Inferior parietal cortex (tissue), 1 donor: ENCODE results near the gene TJP1.
"Not testable (repeated sequence)": the region's sequence is repeated elsewhere in the genome, so short reads cannot be mapped to it uniquely, and the experiment has no call there.

Experiments
- DNase-seq: peaks from one replicate; pipeline ENCODE4 v3.0.0-alpha.2; 2016; ENCODE audit errors: extremely low spot score

TJP1 gene

GRCh38 chr15:29799859-29800258 is 22.4 kb downstream of the TJP1 start:
- no peak for DNase-seq

DNA sequence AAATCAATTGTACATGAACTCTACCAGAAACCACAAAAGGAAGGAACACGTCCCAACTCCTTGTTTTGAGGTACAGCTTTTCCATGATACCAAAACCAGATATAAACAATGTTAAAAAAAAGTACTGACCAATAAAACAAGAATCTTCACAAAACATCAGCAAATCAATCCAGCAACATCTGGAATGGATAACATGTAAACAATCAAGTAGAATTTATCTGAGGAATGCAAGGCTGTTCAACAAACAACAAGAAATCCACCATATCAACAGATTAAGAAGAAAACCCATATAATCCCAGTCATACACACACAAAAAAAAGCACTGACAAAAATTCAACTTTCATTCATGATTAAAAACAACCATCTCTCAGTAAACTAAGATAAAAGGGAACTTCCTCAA is 26.7 kb downstream of the TJP1 start:
- DNase-seq, result no peak

- DNase-seq, result no peak
Measured at GRCh38 chr15:29792426-29793159, 29.7 kb downstream of the TJP1 start.

DNA sequence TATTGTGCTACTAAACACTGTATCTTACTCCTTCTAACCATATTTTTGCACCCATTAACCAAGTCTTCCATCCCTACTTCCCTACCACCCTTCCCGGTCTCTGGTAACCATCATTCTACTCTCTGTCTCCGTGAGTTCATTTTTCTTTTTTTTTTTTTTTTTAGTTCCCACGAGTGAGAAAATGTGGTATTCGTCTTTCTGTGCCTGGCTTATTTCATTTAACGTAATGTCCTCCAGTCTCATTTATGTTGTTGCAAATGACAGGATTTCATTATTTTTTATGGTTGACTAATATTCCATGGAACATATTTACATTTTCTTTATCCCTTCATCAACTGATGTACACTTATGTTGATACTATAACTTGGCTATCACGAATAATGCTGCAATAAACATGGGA is 31.7 kb downstream of the TJP1 start:
- DNase-seq, result no peak

DNA sequence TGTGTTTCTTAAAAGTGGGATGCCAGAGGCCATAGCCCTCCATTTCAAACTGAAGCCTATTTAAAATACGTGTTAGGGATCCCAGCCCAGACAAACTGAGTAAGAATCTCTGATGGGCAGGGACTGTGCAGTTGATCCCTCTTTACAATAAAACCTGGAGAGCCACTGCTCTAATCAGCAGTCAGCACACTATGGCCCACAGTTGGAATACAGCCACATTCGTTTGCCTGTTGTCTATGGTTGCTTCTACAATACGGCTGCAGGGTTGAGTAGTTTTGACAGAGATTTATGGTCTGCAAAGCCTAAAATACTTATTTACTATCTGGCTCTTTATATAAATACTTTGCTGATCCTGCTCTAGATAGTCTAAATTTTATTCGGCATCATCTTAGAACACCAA is 32.4 kb downstream of the TJP1 start:
- DNase-seq, result no peak

GRCh38 chr15:29788433-29789034 is 33.7 kb downstream of the TJP1 start:
- DNase-seq, result no peak

DNA sequence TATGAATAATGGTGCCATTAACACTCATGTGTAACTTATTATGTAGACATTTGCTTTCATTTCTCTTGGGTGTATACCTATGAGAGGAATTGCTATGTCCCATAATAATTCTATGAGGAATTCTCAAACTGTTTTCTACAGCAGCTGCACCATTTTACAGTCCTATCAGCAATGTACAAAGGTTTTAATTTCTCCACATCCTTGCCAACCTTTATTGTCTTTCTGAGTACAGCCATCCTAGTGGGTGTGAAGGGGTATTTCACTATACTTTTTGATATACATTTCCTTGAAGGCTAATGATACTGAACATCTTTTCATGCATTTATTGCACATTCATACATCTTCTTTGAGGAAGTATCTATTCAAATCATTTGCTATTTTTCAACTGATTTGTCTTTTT is 34.5 kb downstream of the TJP1 start:
- no peak for DNase-seq

DNA sequence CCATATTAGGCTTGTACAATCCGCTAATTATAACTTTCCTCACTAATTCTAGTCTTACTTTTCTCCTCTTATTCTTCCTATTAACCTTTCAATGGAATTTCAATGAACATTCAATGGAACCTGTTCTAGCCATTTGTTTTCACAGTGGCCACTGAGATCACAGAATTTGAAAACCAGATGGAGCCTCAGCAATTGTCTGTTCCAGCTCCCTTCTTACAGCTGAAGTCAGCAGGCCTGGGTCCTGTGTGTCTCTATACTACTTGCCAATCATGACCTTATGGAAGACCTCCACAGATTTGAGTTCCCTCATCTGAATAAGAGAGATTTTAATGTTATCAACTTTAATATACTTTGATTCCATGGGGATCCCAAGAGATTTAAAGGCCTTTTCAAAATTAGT is 36.6 kb downstream of the TJP1 start:
- no peak for DNase-seq

- DNase-seq, result no peak
Measured at GRCh38 chr15:29785136-29785535, 37.1 kb downstream of the TJP1 start.

DNA sequence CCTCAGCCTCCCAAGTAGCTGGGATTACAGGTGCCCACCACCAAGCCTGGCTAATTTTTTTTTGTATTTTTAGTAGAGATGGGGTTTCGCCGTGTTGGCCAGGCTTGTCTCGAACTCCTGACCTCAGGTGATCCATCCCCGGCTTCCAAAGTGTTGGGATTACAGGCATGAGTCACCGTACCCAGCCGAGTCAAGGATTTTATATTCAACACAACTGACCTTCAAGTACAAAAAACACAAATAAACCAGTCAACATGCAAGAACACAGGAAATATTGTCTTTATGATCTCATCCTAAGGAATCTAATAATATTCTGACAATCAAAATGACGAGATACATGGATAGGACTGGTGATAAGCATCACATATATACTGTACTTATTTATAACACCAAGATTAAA is 37.9 kb downstream of the TJP1 start:
- no peak for DNase-seq

DNA sequence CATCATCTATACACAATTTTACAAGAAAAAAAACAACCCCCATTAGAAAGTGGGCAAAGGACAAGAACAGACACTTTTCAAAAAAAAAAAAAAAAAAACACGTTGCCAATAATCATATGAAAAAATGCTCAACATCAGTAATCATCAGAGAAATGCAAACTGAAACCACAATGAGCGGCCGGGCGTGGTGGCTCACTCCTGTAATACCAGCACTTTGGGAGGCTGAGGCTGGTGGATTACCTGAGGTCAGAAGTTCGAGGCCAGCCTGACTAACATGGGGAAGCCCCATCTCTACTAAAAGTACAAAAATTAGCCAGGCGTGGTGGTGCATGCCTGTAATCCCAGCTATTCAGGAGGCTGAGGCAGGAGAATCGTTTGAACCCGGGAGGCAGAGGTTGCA is 39.5 kb downstream of the TJP1 start:
- not testable (repeated sequence) for DNase-seq

- DNase-seq, result no peak
Measured at GRCh38 chr15:29778382-29778781, 43.9 kb downstream of the TJP1 start.

GRCh38 chr15:29776859-29777258 is 45.4 kb downstream of the TJP1 start:
- DNase-seq, result no peak

- DNase-seq, result no peak
Measured at GRCh38 chr15:29774900-29775299, 47.4 kb downstream of the TJP1 start.

DNA sequence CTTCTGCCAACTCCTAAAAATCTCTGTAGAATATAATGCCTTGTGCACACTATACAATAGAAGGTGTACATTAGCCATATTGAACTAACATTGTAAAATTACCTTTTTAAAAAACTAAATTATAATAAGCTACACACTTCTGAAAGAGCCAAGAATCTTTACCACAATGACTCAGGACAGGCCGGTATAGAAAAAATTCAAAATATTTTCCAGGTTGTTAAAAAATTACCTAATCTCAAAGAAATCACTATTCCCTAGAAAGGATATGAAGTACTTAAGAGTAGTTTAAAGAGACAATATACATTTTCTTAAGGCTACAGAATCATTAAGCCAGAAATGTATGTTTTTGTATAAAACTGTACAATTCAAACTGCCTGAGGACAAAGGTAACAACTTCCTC is 48.5 kb downstream of the TJP1 start:
- no peak for DNase-seq

- DNase-seq, result no peak
Measured at GRCh38 chr15:29773000-29773399, 49.3 kb downstream of the TJP1 start.

- no peak for DNase-seq
Measured at GRCh38 chr15:29770796-29771195, 51.5 kb downstream of the TJP1 start.

- DNase-seq, result no peak
Measured at GRCh38 chr15:29765898-29766527, 56.3 kb downstream of the TJP1 start.

- DNase-seq, result no peak
Measured at GRCh38 chr15:29765234-29765841, 56.9 kb downstream of the TJP1 start.

GRCh38 chr15:29759596-29759995 is 62.7 kb downstream of the TJP1 start:
- no peak for DNase-seq

DNA sequence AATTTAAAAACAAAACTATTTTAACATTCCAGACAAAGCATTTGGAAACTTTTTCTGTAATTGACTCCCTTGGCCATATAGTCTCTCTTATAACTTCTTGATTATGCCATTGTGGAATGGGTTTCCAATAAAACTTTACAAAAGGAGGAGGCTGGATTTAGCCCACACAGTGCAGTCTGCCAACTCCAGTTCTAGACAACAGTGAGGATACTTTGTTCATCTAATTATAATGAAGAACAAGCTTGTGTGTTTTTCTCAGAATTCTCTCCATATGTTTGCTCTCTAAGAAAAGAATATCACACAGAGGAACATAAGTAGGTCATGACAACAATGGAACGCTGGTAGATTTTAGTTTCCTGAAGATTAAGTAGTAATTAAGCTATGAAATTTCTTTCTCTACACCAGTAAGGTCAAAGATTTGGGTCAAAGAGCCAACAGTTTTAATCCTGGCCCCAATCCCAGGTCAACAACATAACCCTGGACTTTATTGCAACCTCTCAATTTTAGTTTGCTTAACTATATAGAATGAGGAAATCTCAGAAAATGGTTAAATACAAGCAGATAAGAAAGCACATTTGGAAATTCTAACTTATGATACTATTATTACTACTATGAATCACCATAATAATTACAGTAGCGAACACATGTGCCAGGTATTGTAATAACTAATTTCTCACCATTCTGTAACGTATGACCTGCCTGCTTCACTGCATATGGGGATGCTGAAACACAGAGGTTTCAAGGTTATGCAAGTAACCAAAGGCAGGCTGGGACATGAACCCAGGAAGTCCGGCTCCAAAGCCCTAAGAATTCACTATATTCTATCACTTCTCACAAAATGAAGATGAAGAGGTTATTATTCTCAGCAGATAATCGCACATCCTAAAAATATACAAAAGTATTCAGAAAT is 65.7 kb downstream of the TJP1 start:
- DNase-seq, result peak; percentile 36

DNA sequence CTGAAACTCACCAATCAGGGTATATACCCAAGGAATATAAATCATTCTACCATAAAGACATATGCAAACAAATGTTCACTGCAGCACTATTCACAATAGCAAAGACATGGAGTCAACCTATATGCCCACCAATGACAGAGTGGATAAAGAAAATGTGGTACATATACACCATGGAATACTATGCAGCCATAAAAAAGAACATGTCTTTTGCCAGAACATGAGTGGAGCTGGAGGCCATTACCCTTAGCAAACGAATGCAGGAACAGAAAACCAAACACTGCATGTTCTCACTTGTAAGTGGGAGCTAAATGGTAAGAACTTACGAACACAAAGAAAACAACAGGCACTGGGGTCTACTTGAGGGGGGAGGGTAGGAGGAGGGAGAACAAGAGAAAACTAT is 68.3 kb downstream of the TJP1 start:
- not testable (repeated sequence) for DNase-seq
